Breast epithelium (tissue), 4 donors: ENCODE results near the gene NSRP1. TPM values are rescaled to one million over a fixed set of nuclear protein-coding genes. Genes with fewer than 3 reads are reported as not detected.
A peak's percentile ranks its signal among the peaks of the same experiment; 100 is the strongest.

Experiments
- DNase-seq, 2 donors: peaks; one replicate each; pipeline ENCODE4 v3.0.0-alpha.2; 2019; ENCODE audit warnings: low spot score in 2 of 2
- H3K27ac ChIP-seq, 2 donors: fragments of 200-600 bp; sonication (generic) in 1 of 2; one replicate each; pipeline ENCODE4 v1.5.1; 2016 to 2019; ENCODE audit warnings: mild to moderate bottlenecking in 1 of 2
- H3K27me3 ChIP-seq, 2 donors: fragments of 200-600 bp; sonication (generic) in 1 of 2; one replicate each; pipeline versions ENCODE4 v1.5.1 to v1.6.0; 2017 to 2019; ENCODE audit warnings: control low read depth in 1 of 2, mild to moderate bottlenecking in 1 of 2
- H3K36me3 ChIP-seq: fragments of 200-600 bp; one replicate; pipeline ENCODE4 v1.5.1; 2019
- H3K4me1 ChIP-seq, 2 donors: fragments of 200-600 bp; sonication (generic); one replicate each; pipeline ENCODE4 v1.5.1; 2016 to 2019; ENCODE audit warnings: control low read depth in 1 of 2
- H3K4me3 ChIP-seq, 3 donors: fragments of 200-600 bp; sonication (generic); 1 replicate in 2 of 3; 2 replicates in 1 of 3; pipeline ENCODE4 v1.5.1; 2016 to 2019; ENCODE audit warnings: mild to moderate bottlenecking in 3 of 3, moderate library complexity in 2 of 3
- H3K9me3 ChIP-seq, 2 donors: fragments of 200-600 bp; sonication (generic) in 1 of 2; one replicate each; pipeline ENCODE4 v1.5.1; 2016 to 2019; ENCODE audit warnings: control low read depth in 1 of 2
- POLR2A ChIP-seq: fragments of 450-650 bp; IDR thresholded peaks from one replicate; pipeline ENCODE4 v1.6.1; 2016; ENCODE audit warnings: antibody characterized with exemption, mild to moderate bottlenecking, moderate library complexity
- POLR2AphosphoS5 ChIP-seq, 3 donors: sonication (generic); formaldehyde crosslinking; IDR thresholded peaks; one replicate each; pipeline ENCODE4 v1.6.1; 2017; ENCODE audit warnings: antibody characterized with exemption in 3 of 3
- intact Hi-C: fragments of 100-400 bp; cut with DNase I; formaldehyde crosslinking; loops from one replicate; pipeline ENCODE4 v1.15.1; 2023; ENCODE audit warnings: low total_unique reads
- total RNA-seq, 3 donors: library from RNA; depleted of rRNA; stranded (reverse); fragments of >200 nt; gene quantifications; one replicate each; pipeline ENCODE4 v1.1.0, GENCODE V29; 2016
- TF ChIP-seq, protein P1 (sequence below), 3 donors: fragments of 450-650 bp; IDR thresholded peaks; one replicate each; pipeline ENCODE4 v1.5.1; 2016 to 2017; ENCODE audit warnings: antibody characterized with exemption in 3 of 3, mild to moderate bottlenecking in 3 of 3, moderate library complexity in 3 of 3

Gene NSRP1
- total RNA-seq, 3 donors from 2014 or later: 26.6 to 37.0 (median 29.4) TPM

- Histone ChIP-seq H3K9me3 (no peaks in the 10 kb centered on the region), H3K36me3 (no peaks in the 10 kb centered on the region), H3K27me3 (peaks cover 6 to 26% of the 10 kb centered on the region in 2 donors), H3K27ac (no peak overlapping the region), H3K4me1 (peaks cover 0 to 6% of the 10 kb centered on the region in 2 donors), H3K4me3 (no peak overlapping the region)
- intact Hi-C loops: no loop called here
- TF ChIP-seq POLR2A: no peak
- no peak for TF ChIP-seq POLR2AphosphoS5 (IDR thresholded peaks at IDR 0.05)
- TF ChIP-seq, protein P1, sequence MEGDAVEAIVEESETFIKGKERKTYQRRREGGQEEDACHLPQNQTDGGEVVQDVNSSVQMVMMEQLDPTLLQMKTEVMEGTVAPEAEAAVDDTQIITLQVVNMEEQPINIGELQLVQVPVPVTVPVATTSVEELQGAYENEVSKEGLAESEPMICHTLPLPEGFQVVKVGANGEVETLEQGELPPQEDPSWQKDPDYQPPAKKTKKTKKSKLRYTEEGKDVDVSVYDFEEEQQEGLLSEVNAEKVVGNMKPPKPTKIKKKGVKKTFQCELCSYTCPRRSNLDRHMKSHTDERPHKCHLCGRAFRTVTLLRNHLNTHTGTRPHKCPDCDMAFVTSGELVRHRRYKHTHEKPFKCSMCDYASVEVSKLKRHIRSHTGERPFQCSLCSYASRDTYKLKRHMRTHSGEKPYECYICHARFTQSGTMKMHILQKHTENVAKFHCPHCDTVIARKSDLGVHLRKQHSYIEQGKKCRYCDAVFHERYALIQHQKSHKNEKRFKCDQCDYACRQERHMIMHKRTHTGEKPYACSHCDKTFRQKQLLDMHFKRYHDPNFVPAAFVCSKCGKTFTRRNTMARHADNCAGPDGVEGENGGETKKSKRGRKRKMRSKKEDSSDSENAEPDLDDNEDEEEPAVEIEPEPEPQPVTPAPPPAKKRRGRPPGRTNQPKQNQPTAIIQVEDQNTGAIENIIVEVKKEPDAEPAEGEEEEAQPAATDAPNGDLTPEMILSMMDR (IDR thresholded peaks at IDR 0.05): no peak
- no peak for DNase-seq
These were observed 116.3 kb downstream of the NSRP1 start for GRCh38 chr17:30232824-30233427.

GRCh38 chr17:30234296-30234695 is 117.7 kb downstream of the NSRP1 start:
- no peak for TF ChIP-seq POLR2A
- TF ChIP-seq POLR2AphosphoS5 (IDR thresholded peaks at IDR 0.05): no peak
- TF ChIP-seq, protein P1 (IDR thresholded peaks at IDR 0.05): no peak
- Histone ChIP-seq H3K36me3 (no peaks in the 10 kb centered on the region), H3K4me1 (peaks cover 0 to 6% of the 10 kb centered on the region in 2 donors), H3K27ac (no peak overlapping the region), H3K4me3 (no peak overlapping the region), H3K27me3 (peaks cover 10 to 40% of the 10 kb centered on the region in 2 donors), H3K9me3 (no peaks in the 10 kb centered on the region)
- intact Hi-C loops: no loop called here
- DNase-seq: no peak

DNA sequence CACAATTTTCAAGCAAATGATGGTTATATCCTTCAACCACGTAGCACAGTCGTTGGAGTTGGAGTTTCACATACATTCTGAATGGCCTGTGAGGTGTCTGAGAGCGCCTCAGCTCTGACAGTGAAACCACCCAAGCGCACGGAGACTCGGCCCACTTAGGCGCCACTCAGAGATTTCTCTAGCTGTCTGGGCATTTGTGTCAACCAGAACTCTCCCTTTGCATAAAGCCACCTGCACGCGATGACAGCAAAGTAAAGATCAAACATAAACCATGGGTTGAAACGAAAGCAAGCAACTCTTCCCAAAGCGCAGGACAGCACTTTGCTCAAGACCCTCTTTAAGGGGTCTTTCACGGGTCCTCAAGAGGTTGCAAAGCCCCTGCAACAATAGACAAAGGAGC is 118.3 kb downstream of the NSRP1 start:
- no peak for DNase-seq
- no peaks in the 10 kb centered on the region for H3K36me3 ChIP-seq
- no peaks in the 10 kb centered on the region for H3K9me3 ChIP-seq
- H3K27me3 ChIP-seq: peaks cover 10 to 40% of the 10 kb centered on the region in 2 donors
- intact Hi-C loops: loop anchor here (5.0 kb wide), 1 partner anchor 1183 kb away; no protein-coding TSS in a partner anchor
- H3K4me3 ChIP-seq: peak overlapping the region; percentile 40 to 73 (median 48)
- no peak overlapping the region for H3K27ac ChIP-seq
- H3K4me1 ChIP-seq: peaks cover 0 to 6% of the 10 kb centered on the region in 2 donors
- TF ChIP-seq, protein P1 (IDR thresholded peaks at IDR 0.05): no peak
- TF ChIP-seq POLR2A (no peak), POLR2AphosphoS5 (IDR thresholded peaks at IDR 0.05) (no peak)

DNA sequence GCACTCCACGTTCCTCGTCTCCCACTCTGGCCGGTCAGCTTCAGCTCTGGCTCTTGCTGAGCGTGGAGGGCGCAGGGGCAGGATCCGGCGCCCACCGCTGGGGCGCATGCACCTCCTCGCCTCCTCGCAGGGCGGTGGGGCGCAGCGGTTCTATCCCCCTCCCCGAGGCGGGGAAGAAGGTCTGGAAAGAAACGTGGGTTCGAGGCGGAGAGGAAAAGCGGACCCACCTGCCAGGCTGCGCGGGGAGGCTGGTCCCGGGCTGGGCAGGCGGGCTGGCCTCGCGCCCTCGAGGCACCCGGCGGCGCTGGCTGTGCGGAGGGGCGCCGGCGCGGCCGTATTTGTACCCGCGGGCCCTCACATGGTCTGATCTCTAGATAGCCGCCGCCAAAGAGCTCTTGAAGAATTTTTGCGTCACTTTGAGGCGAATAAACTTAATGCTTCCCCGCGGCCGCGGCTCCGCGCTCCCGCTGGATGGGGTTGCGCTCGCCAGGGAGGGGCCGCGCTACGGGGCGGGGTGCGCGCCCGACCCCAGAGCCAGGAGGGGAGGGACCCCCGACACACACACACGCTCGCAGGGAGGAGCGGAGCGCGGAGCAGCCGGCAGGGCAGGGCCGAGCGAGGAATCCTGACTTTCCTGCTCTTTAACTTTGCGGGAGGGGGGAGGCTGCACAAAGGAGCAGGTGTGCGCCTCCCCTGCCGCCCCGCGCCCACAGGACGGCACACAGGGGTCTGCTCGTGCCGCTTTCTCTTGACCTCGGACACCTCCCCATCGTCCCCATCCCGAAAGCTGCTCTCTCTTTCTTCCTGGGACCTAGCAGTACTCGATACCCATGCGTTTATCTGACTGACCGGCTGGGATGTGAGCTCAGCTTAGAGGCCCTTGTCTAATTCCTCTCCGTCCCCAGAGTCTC is 119.0 kb downstream of the NSRP1 start, which contains the start of gene SLC6A4:
Gene SLC6A4 (minus strand): TSS at position 312 of the 911 bp plus-strand sequence. CDS start 13,739 bp downstream, outside the sequence.
- intact Hi-C loops: loop anchor here (5.0 kb wide), 1 partner anchor 1183 kb away; no protein-coding TSS in a partner anchor
- Histone ChIP-seq H3K27me3 (peaks cover 10 to 40% of the 10 kb centered on the region in 2 donors), H3K27ac (no peak within 1 kb of the TSS), H3K36me3 (no peaks in the 10 kb centered on the region), H3K4me3 (peak within 1 kb of the TSS; percentile 40 to 73 (median 48)), H3K9me3 (no peaks in the 10 kb centered on the region), H3K4me1 (peaks cover 0 to 6% of the 10 kb centered on the region in 2 donors)
- TF ChIP-seq POLR2AphosphoS5 (IDR thresholded peaks at IDR 0.05): no peak
- TF ChIP-seq POLR2A: no peak
- DNase-seq: no peak

Other genes with a start within 250 kb of the NSRP1 start
- 10 to 100 TPM; 23.0 to 64.2 (median 25.9) TPM for gene SSH2, start 186.6 kb upstream of the NSRP1 start, total RNA-seq
- gene EFCAB5, start 175.2 kb upstream of the NSRP1 start, total RNA-seq: under 1 TPM in 2 of 3 donors, not detected in 1; 0.29 to 0.80 TPM
- 1 to 10 TPM in 1 of 3 donors, under 1 TPM in 2; under 0.01 to 1.6 (median 0.29) TPM for gene SLC6A4, start 118.9 kb downstream of the NSRP1 start, total RNA-seq
- gene BLMH, start 175.1 kb downstream of the NSRP1 start, total RNA-seq: 10 to 100 TPM; 20.5 to 29.4 (median 21.3) TPM
- 1 to 10 TPM in 1 of 3 donors, not detected in 2; 1.6 TPM for gene TMIGD1, start 217.2 kb downstream of the NSRP1 start, total RNA-seq